ENCODE results near the gene KLF16. TPM values are rescaled to one million over a fixed set of nuclear protein-coding genes. Genes with fewer than 3 reads are reported as not detected.

KLF16 gene
- polyA plus RNA-seq, 3 donors: 0.51 to 23.3 (median 0.67) TPM

GRCh38 chr19:1843646-1844394 is 19.6 kb downstream of the KLF16 start:
- Mint-ChIP-seq H3K9me3 (no peaks in the 10 kb centered on the region), H3K4me1 (peaks cover 53% of the 10 kb centered on the region), H3K4me3 (no peak overlapping the region), H3K27ac (peak overlapping the region in 1 of 7 donors; percentile 5), H3K36me3 (peaks cover 9 to 51% of the 10 kb centered on the region in 2 donors), H3K27me3 (ENCODE audit: low read depth in 3 of 3) (peaks cover 0 to 1% (median 0%) of the 10 kb centered on the region in 3 donors)
- TF ChIP-seq, protein P1, sequence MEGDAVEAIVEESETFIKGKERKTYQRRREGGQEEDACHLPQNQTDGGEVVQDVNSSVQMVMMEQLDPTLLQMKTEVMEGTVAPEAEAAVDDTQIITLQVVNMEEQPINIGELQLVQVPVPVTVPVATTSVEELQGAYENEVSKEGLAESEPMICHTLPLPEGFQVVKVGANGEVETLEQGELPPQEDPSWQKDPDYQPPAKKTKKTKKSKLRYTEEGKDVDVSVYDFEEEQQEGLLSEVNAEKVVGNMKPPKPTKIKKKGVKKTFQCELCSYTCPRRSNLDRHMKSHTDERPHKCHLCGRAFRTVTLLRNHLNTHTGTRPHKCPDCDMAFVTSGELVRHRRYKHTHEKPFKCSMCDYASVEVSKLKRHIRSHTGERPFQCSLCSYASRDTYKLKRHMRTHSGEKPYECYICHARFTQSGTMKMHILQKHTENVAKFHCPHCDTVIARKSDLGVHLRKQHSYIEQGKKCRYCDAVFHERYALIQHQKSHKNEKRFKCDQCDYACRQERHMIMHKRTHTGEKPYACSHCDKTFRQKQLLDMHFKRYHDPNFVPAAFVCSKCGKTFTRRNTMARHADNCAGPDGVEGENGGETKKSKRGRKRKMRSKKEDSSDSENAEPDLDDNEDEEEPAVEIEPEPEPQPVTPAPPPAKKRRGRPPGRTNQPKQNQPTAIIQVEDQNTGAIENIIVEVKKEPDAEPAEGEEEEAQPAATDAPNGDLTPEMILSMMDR (IDR thresholded peaks at IDR 0.05): no peak
- H3K79me2 ChIP-seq (ENCODE audit: insufficient read depth, low read length): peaks cover 94% of the 10 kb centered on the region
- peaks cover 94% of the 10 kb centered on the region for H4K20me1 ChIP-seq (ENCODE audit: insufficient read depth, low read length)
- H3K9me3 ChIP-seq (replicated peaks in 1 of 2; ENCODE audit: control insufficient read depth in 1 of 2, insufficient read depth in 1 of 2, low read length in 2 of 2): no peaks in the 10 kb centered on the region
- WGBS (ENCODE audit: insufficient coverage): 92% methylated on average over 22 of the region's 25 CpGs
- H3K4me1 ChIP-seq (ENCODE audit: control insufficient read depth in 1 of 2, insufficient read depth in 2 of 2, low read length in 2 of 2): peaks cover 30 to 45% of the 10 kb centered on the region in 2 donors
- no peak for DNase-seq
- intact Hi-C loops (cut with micrococcal nuclease): no loop called here
- no peaks in the 10 kb centered on the region for H3K27me3 ChIP-seq (ENCODE audit: control insufficient read depth in 2 of 2, insufficient read depth in 2 of 2, low read length in 2 of 2)
- no peak overlapping the region for H3K27ac ChIP-seq (ENCODE audit: low read depth in 1 of 2, low read length in 2 of 2)
- H3K4me2 ChIP-seq (replicated peaks; ENCODE audit: extremely low read depth, low read length, poor library complexity, severe bottlenecking): no peak overlapping the region
- peaks cover 11 to 30% of the 10 kb centered on the region in 2 donors for H3K36me3 ChIP-seq (replicated peaks in 1 of 2; ENCODE audit: control insufficient read depth in 1 of 2, insufficient read depth in 2 of 2, low read length in 2 of 2)
- H3K4me3 ChIP-seq (replicated peaks in 1 of 3; ENCODE audit: low read depth in 2 of 3, low read length in 3 of 3): no peak overlapping the region
- no peak overlapping the region for H3K9ac ChIP-seq (ENCODE audit: insufficient read depth, low read length, poor library complexity, severe bottlenecking)
- H2AFZ ChIP-seq (ENCODE audit: insufficient read depth, low read depth, low read length, poor library complexity, severe bottlenecking): no peak overlapping the region

DNA sequence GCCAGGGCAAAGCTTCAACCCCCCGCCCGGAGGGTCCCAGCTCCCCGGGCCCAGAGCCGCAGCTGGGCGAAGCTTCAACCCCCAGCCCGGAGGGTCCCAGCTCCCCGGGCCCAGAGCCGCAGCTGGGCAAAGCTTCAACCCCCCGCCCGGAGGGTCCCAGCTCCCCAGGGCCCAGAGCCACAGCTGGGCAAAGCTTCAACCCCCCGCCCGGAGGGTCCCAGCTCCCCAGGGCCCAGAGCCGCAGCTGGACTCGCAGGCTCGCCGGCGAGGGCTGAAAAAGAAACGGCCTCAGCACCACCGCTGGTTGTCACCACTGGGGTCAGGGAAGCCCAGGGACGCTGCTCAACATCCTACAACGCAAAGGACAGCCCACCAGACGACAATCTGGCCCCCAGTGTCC is 20.3 kb downstream of the KLF16 start:
- no peak overlapping the region for H3K4me3 Mint-ChIP-seq
- Histone ChIP-seq H4K20me1 (ENCODE audit: insufficient read depth, low read length) (peaks cover 100% of the 10 kb centered on the region), H3K4me1 (ENCODE audit: control insufficient read depth in 1 of 2, insufficient read depth in 2 of 2, low read length in 2 of 2) (peaks cover 30 to 44% of the 10 kb centered on the region in 2 donors), H3K27ac (ENCODE audit: low read depth in 1 of 2, low read length in 2 of 2) (no peak overlapping the region), H3K4me3 (replicated peaks in 1 of 3; ENCODE audit: low read depth in 2 of 3, low read length in 3 of 3) (no peak overlapping the region), H2AFZ (ENCODE audit: insufficient read depth, low read depth, low read length, poor library complexity, severe bottlenecking) (no peak overlapping the region), H3K9me3 (replicated peaks in 1 of 2; ENCODE audit: control insufficient read depth in 1 of 2, insufficient read depth in 1 of 2, low read length in 2 of 2) (no peaks in the 10 kb centered on the region), H3K79me2 (ENCODE audit: insufficient read depth, low read length) (peaks cover 100% of the 10 kb centered on the region), H3K27me3 (ENCODE audit: control insufficient read depth in 2 of 2, insufficient read depth in 2 of 2, low read length in 2 of 2) (no peaks in the 10 kb centered on the region), H3K4me2 (replicated peaks; ENCODE audit: extremely low read depth, low read length, poor library complexity, severe bottlenecking) (no peak overlapping the region), H3K36me3 (replicated peaks in 1 of 2; ENCODE audit: control insufficient read depth in 1 of 2, insufficient read depth in 2 of 2, low read length in 2 of 2) (peaks cover 11 to 30% of the 10 kb centered on the region in 2 donors), H3K9ac (ENCODE audit: insufficient read depth, low read length, poor library complexity, severe bottlenecking) (no peak overlapping the region)
- no peaks in the 10 kb centered on the region for H3K9me3 Mint-ChIP-seq
- no peak overlapping the region for H3K27ac Mint-ChIP-seq
- DNase-seq: no peak
- peaks cover 0 to 1% (median 0%) of the 10 kb centered on the region in 3 donors for H3K27me3 Mint-ChIP-seq (ENCODE audit: low read depth in 3 of 3)
- peaks cover 9 to 55% of the 10 kb centered on the region in 2 donors for H3K36me3 Mint-ChIP-seq
- intact Hi-C loops (cut with micrococcal nuclease): no loop called here
- WGBS (ENCODE audit: insufficient coverage): 94% methylated on average over 22 of the region's 22 CpGs
- peaks cover 51% of the 10 kb centered on the region for H3K4me1 Mint-ChIP-seq
- TF ChIP-seq, protein P1 (IDR thresholded peaks at IDR 0.05): no peak
